HepG2 (cell line): ENCODE results near the gene PDIA5. TPM values are rescaled to one million over a fixed set of nuclear protein-coding genes. Genes with fewer than 3 reads are reported as not detected.

Source experiments
- BHLHE40 ChIP-seq: IDR thresholded peaks from 2 replicates; pipeline ENCODE4 v1.6.1; 2011; ENCODE audit warnings: low read length, improper control_type of control experiment
- DMAP1 ChIP-seq: IDR thresholded peaks from 2 replicates; pipeline ENCODE4 v1.6.1; 2016
- NFIB ChIP-seq: sonication (generic); formaldehyde crosslinking; IDR thresholded peaks from 2 replicates; pipeline ENCODE4 v1.9.0; 2021; ENCODE audit warnings: missing genetic modification reagents, mild to moderate bottlenecking, borderline replicate concordance
- REXO4 ChIP-seq: sonication (generic); formaldehyde crosslinking; IDR thresholded peaks from 2 replicates; pipeline ENCODE4 v1.8.0; 2022; ENCODE audit warnings: missing genetic modification reagents, mild to moderate bottlenecking, borderline replicate concordance
- SETDB1 ChIP-seq: sonication (generic); formaldehyde crosslinking; IDR thresholded peaks from 2 replicates; pipeline ENCODE4 v1.5.1; 2020; ENCODE audit warnings: missing genetic modification reagents, mild to moderate bottlenecking, borderline replicate concordance
- TAF1 ChIP-seq: sonication (generic); formaldehyde crosslinking; IDR thresholded peaks from 2 replicates; pipeline ENCODE4 v1.4.0; 2020; ENCODE audit warnings: missing genetic modification reagents
- ZC3H13 ChIP-seq: sonication (generic); formaldehyde crosslinking; IDR thresholded peaks from 2 replicates; pipeline ENCODE4 v1.8.1; 2023; ENCODE audit warnings: mild to moderate bottlenecking, missing genetic modification reagents, moderate library complexity
- ZNF629 ChIP-seq: sonication (generic); formaldehyde crosslinking; conservative IDR thresholded peaks from 2 replicates; pipeline ENCODE4 v1.5.0; 2020; ENCODE audit warnings: missing genetic modification reagents
- ZNF737 ChIP-seq: sonication (generic); formaldehyde crosslinking; IDR thresholded peaks from 2 replicates; pipeline ENCODE4 v1.5.0; 2020; ENCODE audit warnings: missing genetic modification reagents, mild to moderate bottlenecking, borderline replicate concordance
- polyA plus RNA-seq, 8 experiments: library from polyadenylated mRNA; depleted of rRNA in 3 of 8; stranded (reverse) in 7 of 8; unstranded in 1 of 8; fragments of >200 nt; fragmentation: Illumina TruSeq in 4 of 8; extraction: Trizol in 4 of 8; gene quantifications; 2 replicates each; pipeline versions ENCODE4 v1.2.1 to v1.2.3, GENCODE V29; 2011 to 2016; ENCODE audit warnings: low read depth in 4 of 8, missing spikeins in 1 of 8, mixed read lengths in 1 of 8; ENCODE audit not compliant: insufficient read depth in 1 of 8
- total RNA-seq, 5 experiments: library from RNA; depleted of rRNA; stranded (reverse); fragments of >200 nt; fragmentation: Illumina TruSeq; extraction: Trizol; gene quantifications; 2 replicates each; pipeline ENCODE4 v1.2.3, GENCODE V29; 2016; ENCODE audit warnings: low read depth in 1 of 5
- TF ChIP-seq, protein P1 (sequence below): sonication (generic); formaldehyde crosslinking; IDR thresholded peaks from 2 replicates; pipeline ENCODE4 v1.5.1; 2020; ENCODE audit warnings: mild to moderate bottlenecking, missing genetic modification reagents, borderline replicate concordance
- TF ChIP-seq, protein P2 (sequence below): sonication (generic); formaldehyde crosslinking; IDR thresholded peaks from 2 replicates; pipeline ENCODE4 v1.5.0; 2020; ENCODE audit warnings: mild to moderate bottlenecking, missing genetic modification reagents, moderate library complexity
- TF ChIP-seq, protein P3 (sequence below): sonication (generic); formaldehyde crosslinking; IDR thresholded peaks from 2 replicates; pipeline ENCODE4 v1.9.0; 2022; ENCODE audit warnings: low read depth, missing genetic modification reagents
- TF ChIP-seq, protein P4 (sequence below): sonication (generic); formaldehyde crosslinking; conservative IDR thresholded peaks from 2 replicates; pipeline ENCODE4 v1.4.0; 2020; ENCODE audit warnings: mild to moderate bottlenecking, missing genetic modification reagents, moderate library complexity

Gene PDIA5
- total and polyA plus RNA-seq, 2 of the 13 experiments (the other 11 are each of a cell fraction or from before 2014, with no cell fraction given) = 51.3 to 74.3 TPM

DNA sequence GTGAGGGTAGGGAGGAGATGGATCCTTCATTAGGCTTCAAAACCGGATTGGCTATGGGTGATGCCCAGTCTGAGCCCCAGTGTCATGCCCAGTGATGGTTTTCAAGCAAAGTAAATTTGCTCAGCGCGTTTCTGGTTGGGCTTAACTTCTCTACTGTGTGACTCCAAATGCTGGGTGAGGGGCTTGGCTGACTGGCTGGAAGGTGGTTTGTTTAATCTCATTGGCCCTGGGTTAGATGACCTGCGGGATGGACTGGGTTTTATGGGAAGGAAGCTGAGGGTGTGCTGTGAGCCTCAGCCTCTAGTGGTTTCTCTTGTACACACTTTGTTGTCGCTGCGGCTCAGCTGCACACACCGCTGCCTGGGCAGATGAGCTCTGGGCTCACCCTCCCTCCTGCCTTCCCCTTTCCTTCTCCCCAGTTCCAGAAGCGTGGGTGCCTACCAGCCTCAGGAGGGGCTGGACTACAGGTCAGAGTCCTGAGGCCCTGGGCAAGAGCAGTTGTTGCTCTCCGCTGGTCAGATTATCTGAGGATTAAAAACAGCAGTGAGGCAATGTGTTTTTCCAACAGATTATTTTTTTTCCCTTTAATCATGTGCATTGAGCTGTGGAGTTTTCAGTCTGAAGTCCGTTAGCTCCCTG is 18.6 kb downstream of the PDIA5 start (continued):
- TF ChIP-seq, protein P1, sequence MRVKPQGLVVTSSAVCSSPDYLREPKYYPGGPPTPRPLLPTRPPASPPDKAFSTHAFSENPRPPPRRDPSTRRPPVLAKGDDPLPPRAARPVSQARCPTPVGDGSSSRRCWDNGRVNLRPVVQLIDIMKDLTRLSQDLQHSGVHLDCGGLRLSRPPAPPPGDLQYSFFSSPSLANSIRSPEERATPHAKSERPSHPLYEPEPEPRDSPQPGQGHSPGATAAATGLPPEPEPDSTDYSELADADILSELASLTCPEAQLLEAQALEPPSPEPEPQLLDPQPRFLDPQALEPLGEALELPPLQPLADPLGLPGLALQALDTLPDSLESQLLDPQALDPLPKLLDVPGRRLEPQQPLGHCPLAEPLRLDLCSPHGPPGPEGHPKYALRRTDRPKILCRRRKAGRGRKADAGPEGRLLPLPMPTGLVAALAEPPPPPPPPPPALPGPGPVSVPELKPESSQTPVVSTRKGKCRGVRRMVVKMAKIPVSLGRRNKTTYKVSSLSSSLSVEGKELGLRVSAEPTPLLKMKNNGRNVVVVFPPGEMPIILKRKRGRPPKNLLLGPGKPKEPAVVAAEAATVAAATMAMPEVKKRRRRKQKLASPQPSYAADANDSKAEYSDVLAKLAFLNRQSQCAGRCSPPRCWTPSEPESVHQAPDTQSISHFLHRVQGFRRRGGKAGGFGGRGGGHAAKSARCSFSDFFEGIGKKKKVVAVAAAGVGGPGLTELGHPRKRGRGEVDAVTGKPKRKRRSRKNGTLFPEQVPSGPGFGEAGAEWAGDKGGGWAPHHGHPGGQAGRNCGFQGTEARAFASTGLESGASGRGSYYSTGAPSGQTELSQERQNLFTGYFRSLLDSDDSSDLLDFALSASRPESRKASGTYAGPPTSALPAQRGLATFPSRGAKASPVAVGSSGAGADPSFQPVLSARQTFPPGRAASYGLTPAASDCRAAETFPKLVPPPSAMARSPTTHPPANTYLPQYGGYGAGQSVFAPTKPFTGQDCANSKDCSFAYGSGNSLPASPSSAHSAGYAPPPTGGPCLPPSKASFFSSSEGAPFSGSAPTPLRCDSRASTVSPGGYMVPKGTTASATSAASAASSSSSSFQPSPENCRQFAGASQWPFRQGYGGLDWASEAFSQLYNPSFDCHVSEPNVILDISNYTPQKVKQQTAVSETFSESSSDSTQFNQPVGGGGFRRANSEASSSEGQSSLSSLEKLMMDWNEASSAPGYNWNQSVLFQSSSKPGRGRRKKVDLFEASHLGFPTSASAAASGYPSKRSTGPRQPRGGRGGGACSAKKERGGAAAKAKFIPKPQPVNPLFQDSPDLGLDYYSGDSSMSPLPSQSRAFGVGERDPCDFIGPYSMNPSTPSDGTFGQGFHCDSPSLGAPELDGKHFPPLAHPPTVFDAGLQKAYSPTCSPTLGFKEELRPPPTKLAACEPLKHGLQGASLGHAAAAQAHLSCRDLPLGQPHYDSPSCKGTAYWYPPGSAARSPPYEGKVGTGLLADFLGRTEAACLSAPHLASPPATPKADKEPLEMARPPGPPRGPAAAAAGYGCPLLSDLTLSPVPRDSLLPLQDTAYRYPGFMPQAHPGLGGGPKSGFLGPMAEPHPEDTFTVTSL = 0 out of 2 replicates have a peak, but pooled peaks have one; percentile 21
- TF ChIP-seq, protein P2, sequence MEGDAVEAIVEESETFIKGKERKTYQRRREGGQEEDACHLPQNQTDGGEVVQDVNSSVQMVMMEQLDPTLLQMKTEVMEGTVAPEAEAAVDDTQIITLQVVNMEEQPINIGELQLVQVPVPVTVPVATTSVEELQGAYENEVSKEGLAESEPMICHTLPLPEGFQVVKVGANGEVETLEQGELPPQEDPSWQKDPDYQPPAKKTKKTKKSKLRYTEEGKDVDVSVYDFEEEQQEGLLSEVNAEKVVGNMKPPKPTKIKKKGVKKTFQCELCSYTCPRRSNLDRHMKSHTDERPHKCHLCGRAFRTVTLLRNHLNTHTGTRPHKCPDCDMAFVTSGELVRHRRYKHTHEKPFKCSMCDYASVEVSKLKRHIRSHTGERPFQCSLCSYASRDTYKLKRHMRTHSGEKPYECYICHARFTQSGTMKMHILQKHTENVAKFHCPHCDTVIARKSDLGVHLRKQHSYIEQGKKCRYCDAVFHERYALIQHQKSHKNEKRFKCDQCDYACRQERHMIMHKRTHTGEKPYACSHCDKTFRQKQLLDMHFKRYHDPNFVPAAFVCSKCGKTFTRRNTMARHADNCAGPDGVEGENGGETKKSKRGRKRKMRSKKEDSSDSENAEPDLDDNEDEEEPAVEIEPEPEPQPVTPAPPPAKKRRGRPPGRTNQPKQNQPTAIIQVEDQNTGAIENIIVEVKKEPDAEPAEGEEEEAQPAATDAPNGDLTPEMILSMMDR (CRISPR knock-in tag) = peak; percentile 37
- no peak for TF ChIP-seq ZNF629 (CRISPR knock-in tag)
- no peak for TF ChIP-seq TAF1 (CRISPR knock-in tag)
- TF ChIP-seq SETDB1 (CRISPR knock-in tag) = no peak
- no peak for TF ChIP-seq ZC3H13
- TF ChIP-seq BHLHE40 = no peak
- TF ChIP-seq, protein P3, sequence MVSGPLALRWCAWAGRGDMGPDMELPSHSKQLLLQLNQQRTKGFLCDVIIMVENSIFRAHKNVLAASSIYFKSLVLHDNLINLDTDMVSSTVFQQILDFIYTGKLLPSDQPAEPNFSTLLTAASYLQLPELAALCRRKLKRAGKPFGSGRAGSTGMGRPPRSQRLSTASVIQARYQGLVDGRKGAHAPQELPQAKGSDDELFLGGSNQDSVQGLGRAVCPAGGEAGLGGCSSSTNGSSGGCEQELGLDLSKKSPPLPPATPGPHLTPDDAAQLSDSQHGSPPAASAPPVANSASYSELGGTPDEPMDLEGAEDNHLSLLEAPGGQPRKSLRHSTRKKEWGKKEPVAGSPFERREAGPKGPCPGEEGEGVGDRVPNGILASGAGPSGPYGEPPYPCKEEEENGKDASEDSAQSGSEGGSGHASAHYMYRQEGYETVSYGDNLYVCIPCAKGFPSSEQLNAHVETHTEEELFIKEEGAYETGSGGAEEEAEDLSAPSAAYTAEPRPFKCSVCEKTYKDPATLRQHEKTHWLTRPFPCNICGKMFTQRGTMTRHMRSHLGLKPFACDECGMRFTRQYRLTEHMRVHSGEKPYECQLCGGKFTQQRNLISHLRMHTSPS (CRISPR knock-in tag) = peak; percentile 43; the same call in 1 of the 2 replicates
- 0 out of 2 replicates have a peak, but pooled peaks have one; percentile 16 for TF ChIP-seq DMAP1
- no peak for TF ChIP-seq ZNF737 (CRISPR knock-in tag)
- TF ChIP-seq REXO4 = no peak
- TF ChIP-seq NFIB (CRISPR knock-in tag) = no peak
- TF ChIP-seq, protein P4, sequence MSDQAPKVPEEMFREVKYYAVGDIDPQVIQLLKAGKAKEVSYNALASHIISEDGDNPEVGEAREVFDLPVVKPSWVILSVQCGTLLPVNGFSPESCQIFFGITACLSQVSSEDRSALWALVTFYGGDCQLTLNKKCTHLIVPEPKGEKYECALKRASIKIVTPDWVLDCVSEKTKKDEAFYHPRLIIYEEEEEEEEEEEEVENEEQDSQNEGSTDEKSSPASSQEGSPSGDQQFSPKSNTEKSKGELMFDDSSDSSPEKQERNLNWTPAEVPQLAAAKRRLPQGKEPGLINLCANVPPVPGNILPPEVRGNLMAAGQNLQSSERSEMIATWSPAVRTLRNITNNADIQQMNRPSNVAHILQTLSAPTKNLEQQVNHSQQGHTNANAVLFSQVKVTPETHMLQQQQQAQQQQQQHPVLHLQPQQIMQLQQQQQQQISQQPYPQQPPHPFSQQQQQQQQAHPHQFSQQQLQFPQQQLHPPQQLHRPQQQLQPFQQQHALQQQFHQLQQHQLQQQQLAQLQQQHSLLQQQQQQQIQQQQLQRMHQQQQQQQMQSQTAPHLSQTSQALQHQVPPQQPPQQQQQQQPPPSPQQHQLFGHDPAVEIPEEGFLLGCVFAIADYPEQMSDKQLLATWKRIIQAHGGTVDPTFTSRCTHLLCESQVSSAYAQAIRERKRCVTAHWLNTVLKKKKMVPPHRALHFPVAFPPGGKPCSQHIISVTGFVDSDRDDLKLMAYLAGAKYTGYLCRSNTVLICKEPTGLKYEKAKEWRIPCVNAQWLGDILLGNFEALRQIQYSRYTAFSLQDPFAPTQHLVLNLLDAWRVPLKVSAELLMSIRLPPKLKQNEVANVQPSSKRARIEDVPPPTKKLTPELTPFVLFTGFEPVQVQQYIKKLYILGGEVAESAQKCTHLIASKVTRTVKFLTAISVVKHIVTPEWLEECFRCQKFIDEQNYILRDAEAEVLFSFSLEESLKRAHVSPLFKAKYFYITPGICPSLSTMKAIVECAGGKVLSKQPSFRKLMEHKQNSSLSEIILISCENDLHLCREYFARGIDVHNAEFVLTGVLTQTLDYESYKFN (CRISPR knock-in tag) = peak; percentile 85
